OCI-LY1 (cell line): Measurements from ENCODE around the gene SPDYE2.
"Not testable (repeated sequence)": the region's sequence is repeated elsewhere in the genome, so short reads cannot be mapped to it uniquely, and the experiment has no call there.

Experiments used
- H2AFZ ChIP-seq: fragments of 200-600 bp; sonication (generic), shearing (Covaris generic); 2 replicates; pipeline ENCODE4 v1.6.0; 2014; ENCODE audit warnings: antibody characterized with exemption, mild to moderate bottlenecking, low read length
- H3F3A ChIP-seq: fragments of 200-600 bp; sonication (generic), shearing (Covaris generic); 2 replicates; pipeline ENCODE4 v1.6.0; 2014; ENCODE audit warnings: mild to moderate bottlenecking, antibody characterized with exemption, low read length, moderate library complexity; ENCODE audit not compliant: insufficient read depth
- H3K27ac ChIP-seq: fragments of 200-600 bp; sonication (generic); 2 replicates; pipeline ENCODE4 v1.5.1; 2014; ENCODE audit warnings: low read length, mixed run types, mild to moderate bottlenecking, low read depth; ENCODE audit not compliant: poor library complexity, severe bottlenecking
- H3K27me3 ChIP-seq: fragments of 200-600 bp; sonication (generic); 2 replicates; pipeline ENCODE4 v1.6.0; 2014; ENCODE audit warnings: antibody characterized with exemption, mild to moderate bottlenecking, low read length, moderate library complexity; ENCODE audit not compliant: insufficient read depth
- H3K36me3 ChIP-seq: fragments of 200-600 bp; sonication (generic); 2 replicates; pipeline ENCODE4 v1.6.1; 2014; ENCODE audit warnings: mild to moderate bottlenecking, antibody characterized with exemption, low read length, moderate library complexity, mixed read lengths; ENCODE audit not compliant: insufficient read depth
- H3K4me1 ChIP-seq: fragments of 200-600 bp; sonication (generic); 2 replicates; pipeline ENCODE4 v1.5.1; 2014; ENCODE audit warnings: mild to moderate bottlenecking, low read length, moderate library complexity; ENCODE audit not compliant: insufficient read depth, severe bottlenecking
- H3K4me2 ChIP-seq: fragments of 200-600 bp; sonication (generic), shearing (Covaris generic); 2 replicates; pipeline ENCODE4 v1.6.1; 2014; ENCODE audit warnings: low read length
- H3K4me3 ChIP-seq: fragments of 200-600 bp; sonication (generic); 2 replicates; pipeline ENCODE4 v1.5.1; 2014; ENCODE audit warnings: low read length, low read depth, mild to moderate bottlenecking, mixed read lengths; ENCODE audit not compliant: poor library complexity, severe bottlenecking
- H3K79me2 ChIP-seq: fragments of 200-600 bp; shearing (Covaris generic); 2 replicates; pipeline ENCODE4 v1.6.1; 2016; ENCODE audit warnings: mixed run types, low read length, mixed read lengths; ENCODE audit not compliant: insufficient read depth
- H3K9ac ChIP-seq: fragments of 200-600 bp; sonication (generic), shearing (Covaris generic); 2 replicates; pipeline ENCODE4 v1.6.1; 2014; ENCODE audit warnings: mild to moderate bottlenecking, low read length, mixed read lengths
- H3K9me2 ChIP-seq: fragments of 200-600 bp; sonication (generic), shearing (Covaris generic); 2 replicates; pipeline ENCODE4 v1.6.1; 2014; ENCODE audit warnings: low read depth, mild to moderate bottlenecking, low read length, mixed read lengths
- H3K9me3 ChIP-seq: fragments of 200-600 bp; shearing (Covaris generic); 2 replicates; pipeline ENCODE4 v1.6.1; 2014; ENCODE audit warnings: low read length, mixed read lengths
- H4K20me1 ChIP-seq: fragments of 200-600 bp; sonication (generic), shearing (Covaris generic); 2 replicates; pipeline ENCODE4 v1.6.0; 2016; ENCODE audit warnings: mild to moderate bottlenecking, low read length; ENCODE audit not compliant: insufficient read depth

The SPDYE2 gene

DNA sequence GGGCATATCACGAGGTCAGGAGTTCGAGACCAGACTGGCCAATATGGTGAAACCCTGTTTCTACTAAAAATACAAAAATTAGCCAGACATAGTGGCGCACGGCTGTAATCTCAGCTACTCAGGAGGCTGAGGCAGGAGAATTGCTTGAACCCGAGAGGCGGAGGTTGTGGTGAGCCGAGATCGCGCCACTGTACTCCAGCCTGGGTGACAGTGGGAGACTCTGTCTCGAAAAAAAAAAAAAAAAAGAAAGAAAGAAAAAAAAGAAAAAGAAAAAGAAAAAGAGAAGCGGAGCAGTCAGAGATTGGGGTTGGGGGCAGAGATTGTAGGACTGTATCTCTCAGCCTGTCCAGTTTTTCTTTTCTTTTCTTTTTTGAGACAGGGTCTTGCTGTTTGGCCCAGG, 8.3 kb upstream of the SPDYE2 start:
- H3K4me1 ChIP-seq, H3K79me2 ChIP-seq, H2AFZ ChIP-seq, H3K27ac ChIP-seq, H3K9me3 ChIP-seq, H4K20me1 ChIP-seq, H3F3A ChIP-seq, H3K9me2 ChIP-seq, H3K27me3 ChIP-seq, H3K9ac ChIP-seq, H3K36me3 ChIP-seq, H3K4me2 ChIP-seq, H3K4me3 ChIP-seq: not testable (repeated sequence)

GRCh38 chr7:102543596-102543995, 7.4 kb upstream of the SPDYE2 start, which contains the start of gene UPK3BL2:
Gene UPK3BL2 (minus strand): TSS chr7:102543696. CDS start chr7:102543636, 60 bp downstream.
- not testable (repeated sequence) for H4K20me1 ChIP-seq, H3K79me2 ChIP-seq, H3F3A ChIP-seq, H3K27ac ChIP-seq, H2AFZ ChIP-seq, H3K4me3 ChIP-seq, H3K9ac ChIP-seq, H3K27me3 ChIP-seq, H3K9me2 ChIP-seq, H3K4me2 ChIP-seq, H3K36me3 ChIP-seq, H3K9me3 ChIP-seq, H3K4me1 ChIP-seq

- H3K79me2 ChIP-seq, H3F3A ChIP-seq, H3K9ac ChIP-seq, H3K27me3 ChIP-seq, H3K27ac ChIP-seq, H3K4me3 ChIP-seq, H4K20me1 ChIP-seq, H2AFZ ChIP-seq, H3K4me1 ChIP-seq, H3K4me2 ChIP-seq, H3K9me3 ChIP-seq, H3K36me3 ChIP-seq, H3K9me2 ChIP-seq: not testable (repeated sequence)
Observed at GRCh38 chr7:102544372-102544771, 6.7 kb upstream of the SPDYE2 start.

GRCh38 chr7:102545288-102545687, 5.7 kb upstream of the SPDYE2 start:
- not testable (repeated sequence) for H3K36me3 ChIP-seq, H3K4me2 ChIP-seq, H3K4me3 ChIP-seq, H3K27me3 ChIP-seq, H3K79me2 ChIP-seq, H4K20me1 ChIP-seq, H3F3A ChIP-seq, H3K9me3 ChIP-seq, H3K4me1 ChIP-seq, H3K27ac ChIP-seq, H2AFZ ChIP-seq, H3K9ac ChIP-seq, H3K9me2 ChIP-seq

DNA sequence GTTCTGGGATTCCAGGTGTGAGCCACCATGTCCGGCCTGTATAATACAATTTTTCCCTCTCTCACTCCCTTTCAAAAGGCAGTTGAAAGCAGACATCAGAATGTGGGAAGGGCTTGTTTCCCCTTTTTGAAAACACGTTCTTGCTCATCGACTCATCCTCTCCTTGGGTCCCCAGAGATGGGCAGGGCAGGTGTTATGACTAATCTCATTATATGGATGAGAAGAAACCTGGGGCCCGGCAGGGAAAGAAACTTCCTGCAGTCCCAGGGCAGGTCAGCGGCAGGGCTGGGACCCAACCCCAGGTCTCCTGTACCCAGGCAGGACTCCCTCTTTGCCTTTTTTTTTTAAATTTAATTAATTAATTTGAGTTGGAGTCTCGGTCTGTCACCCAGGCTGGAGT, 4.7 kb upstream of the SPDYE2 start:
- H3K4me2 ChIP-seq, H3K9me2 ChIP-seq, H3K79me2 ChIP-seq, H3K9me3 ChIP-seq, H3K4me1 ChIP-seq, H3K4me3 ChIP-seq, H3F3A ChIP-seq, H3K9ac ChIP-seq, H2AFZ ChIP-seq, H3K27me3 ChIP-seq, H3K36me3 ChIP-seq, H4K20me1 ChIP-seq, H3K27ac ChIP-seq: not testable (repeated sequence)

- not testable (repeated sequence) for H3K36me3 ChIP-seq, H3K9me2 ChIP-seq, H3K27me3 ChIP-seq, H3K4me3 ChIP-seq, H3K27ac ChIP-seq, H3F3A ChIP-seq, H3K79me2 ChIP-seq, H4K20me1 ChIP-seq, H3K9me3 ChIP-seq, H2AFZ ChIP-seq, H3K9ac ChIP-seq, H3K4me2 ChIP-seq, H3K4me1 ChIP-seq
Observed at GRCh38 chr7:102568620-102569019, 17.6 kb downstream of the SPDYE2 start.
